Heart right ventricle (tissue), 16 donors: ENCODE data around the gene FOLR1. TPM values are rescaled to one million over a fixed set of nuclear protein-coding genes. Genes with fewer than 3 reads are reported as not detected.

Source experiments
- ATAC-seq, 8 donors: fragments of 200-7000 bp; cut with Tn5 transposase; one replicate each; pipeline ENCODE4 v1.9.1; 2020; ENCODE audit warnings: mild to moderate bottlenecking in 8 of 8, moderate library complexity in 8 of 8, moderate number of reproducible peaks in 1 of 8
- DNase-seq, 2 donors: peaks; one replicate each; pipeline ENCODE4 v3.0.0-alpha.2; 2020
- H3K27ac ChIP-seq, 10 donors: fragments of 200-600 bp; sonication (generic) in 2 of 10; one replicate each; pipeline versions ENCODE4 v1.5.0 to v1.8.0; 2020 to 2022; ENCODE audit warnings: mild to moderate bottlenecking in 3 of 10
- H3K27me3 ChIP-seq, 7 donors: fragments of 200-600 bp; one replicate each; pipeline ENCODE4 v1.8.0; 2021 to 2022; ENCODE audit warnings: mild to moderate bottlenecking in 2 of 7
- H3K36me3 ChIP-seq, 9 donors: fragments of 200-600 bp; sonication (generic) in 1 of 9; one replicate each; pipeline versions ENCODE4 v1.5.0 to v1.8.0; 2020 to 2022; ENCODE audit warnings: mild to moderate bottlenecking in 2 of 9
- H3K4me1 ChIP-seq, 9 donors: fragments of 200-600 bp; sonication (generic) in 1 of 9; one replicate each; pipeline versions ENCODE4 v1.5.0 to v1.8.0; 2020 to 2022; ENCODE audit warnings: mild to moderate bottlenecking in 4 of 9
- H3K4me3 ChIP-seq, 10 donors: fragments of 200-600 bp; sonication (generic) in 2 of 10; one replicate each; pipeline versions ENCODE4 v1.5.0 to v1.8.0; 2020 to 2022; ENCODE audit warnings: mild to moderate bottlenecking in 7 of 10, moderate library complexity in 2 of 10
- H3K9me3 ChIP-seq, 11 donors: fragments of 200-600 bp in 10 of 11; sonication (generic) in 2 of 11; one replicate each; pipeline versions ENCODE4 v1.5.0 to v1.8.0; 2013 to 2022; ENCODE audit warnings: mild to moderate bottlenecking in 2 of 11, control low read depth in 1 of 11, moderate library complexity in 1 of 11
- CTCF ChIP-seq, 9 donors: fragments of 200-600 bp; sonication (generic) in 2 of 9; IDR thresholded peaks; one replicate each; pipeline versions ENCODE4 v1.5.0 to v1.8.0; 2021 to 2022; ENCODE audit warnings: antibody characterized with exemption in 9 of 9, mild to moderate bottlenecking in 5 of 9, moderate library complexity in 1 of 9
- WGBS, 2 donors: extraction: QIAGEN DNeasy Blood & Tissue Kit; methylation state at CpG; one replicate each; pipeline ENCODE4 v1.1.7; 2013; ENCODE audit warnings: inconsistent platforms in 1 of 2; 5-methylcytosine and 5-hydroxymethylcytosine counted together
- intact Hi-C, 10 donors: fragments of 100-400 bp; cut with DNase I; formaldehyde crosslinking; loops; one replicate each; pipeline versions ENCODE4 v1.11.1 to v1.14.2; 2022
- polyA plus RNA-seq, 2 donors: library from polyadenylated mRNA; stranded (reverse); fragments of 200-250 nt; gene quantifications; one replicate each; pipeline ENCODE4 v1.2.3, GENCODE V29; 2013
- total RNA-seq, 10 donors: library from RNA; stranded (reverse); fragmentation: NEBNext Ultra II Directional in 3 of 10; extraction: Animal tissue kit (Norgen Biotek cat#: 25700) in 3 of 10; gene quantifications; one replicate each; pipeline versions ENCODE4 v1.2.1 to v1.2.4, GENCODE V29; 2021 to 2023
- donor health status: Arrhythmogenic right ventricular cardiomyopathy.
- donor health status: ischemic (EF 13 %, LVEDD 7.1; RV severe dilation, severe dysfunction).
- donor health status: healthy with polysubstance abuse.
- donor health status: DM: no; HTN: yes; CAD: no.
- donor health status: DM: no; HTN: no; CAD: no.
- donor health status: ischemic (EF 25% LVEDD 6.9; RV normal size, moderate dysfunction).
- donor health status: ischemic (EF 25% LVEDD 5.7; RV mildly dilated, moderate dysfunction).
- donor health status: healthy.
- donor health status: DM: yes; HTN: yes; CAD: no.
- donor health status: Ischemic cardiomyopathy.
- donor health status: ischemic (EF 35%, LVEDD 5.7; RV mildly dilated, moderate dysfunction).
- donor health status: nonischemic (EF 11% LVEDD 7.7; RV severe dilation, severe dysfunction).
- donor health status: DM: yes; HTN: yes; CAD: no.
- donor health status: PGD.
- donor health status: ischemic (EF 29% LVEDD 5.4; RV normal size, mild dysfunction).
- donor health status: nonischemic (EF 23%, LVEDD 6.1; RV moderate dilation, normal function).

FOLR1 gene
- total and polyA plus RNA-seq, 12 donors: 0.16 to 1.4 (median 0.42) TPM; not detected in 3

- Histone ChIP-seq H3K27me3 (peaks cover 0 to 15% (median 0%) of the 10 kb centered on the region in 7 donors), H3K4me1 (peaks cover 3 to 65% (median 26%) of the 10 kb centered on the region in 9 donors), H3K9me3 (no peaks in the 10 kb centered on the region), H3K27ac (no peak overlapping the region), H3K4me3 (no peak overlapping the region), H3K36me3 (peaks cover 0 to 87% (median 65%) of the 10 kb centered on the region in 9 donors)
- no peak for ATAC-seq
- DNase-seq: no peak
- WGBS, 2 donors: 83 to 95% methylated on average over 4 of the region's 4 CpGs
- intact Hi-C loops: loop anchor here in 3 of 10 donors (5.0 to 10.0 kb wide), 3 partner anchors 180 to 220 kb away; partner anchors contain the start of gene CLPB (in 1 of the 3)
- no peak for TF ChIP-seq CTCF (IDR thresholded peaks at IDR 0.05)
Measured at GRCh38 chr11:72234920-72235319, 43.0 kb downstream of the FOLR1 start.

- WGBS, 2 donors: 88 to 89% methylated on average over 17 of the region's 17 CpGs
- DNase-seq (no peak), ATAC-seq (no peak)
- Histone ChIP-seq H3K9me3 (no peaks in the 10 kb centered on the region), H3K27me3 (peaks cover 0 to 21% (median 3%) of the 10 kb centered on the region in 7 donors), H3K4me3 (no peak overlapping the region), H3K27ac (peak overlapping the region in 1 of 10 donors; percentile 26), H3K4me1 (peaks cover 7 to 65% (median 31%) of the 10 kb centered on the region in 9 donors), H3K36me3 (peaks cover 0 to 81% (median 62%) of the 10 kb centered on the region in 9 donors)
- intact Hi-C loops: loop anchor here in 3 of 10 donors (5.0 to 10.0 kb wide), 3 partner anchors 179 to 221 kb away; partner anchors contain the start of gene CLPB (in 1 of the 3)
- no peak for TF ChIP-seq CTCF (IDR thresholded peaks at IDR 0.05)
Measured at GRCh38 chr11:72235351-72236057, 43.6 kb downstream of the FOLR1 start.

- H3K9me3 ChIP-seq: no peaks in the 10 kb centered on the region
- peak overlapping the region in 2 of 10 donors; percentile 4 to 34 for H3K27ac ChIP-seq
- H3K4me3 ChIP-seq: no peak overlapping the region
- 59 to 66% methylated on average over 4 of the region's 4 CpGs for WGBS, 2 donors
- H3K4me1 ChIP-seq: peaks cover 10 to 65% (median 31%) of the 10 kb centered on the region in 9 donors
- peaks cover 0 to 28% (median 10%) of the 10 kb centered on the region in 7 donors for H3K27me3 ChIP-seq
- TF ChIP-seq CTCF (IDR thresholded peaks at IDR 0.05): no peak
- ATAC-seq: no peak
- intact Hi-C loops: loop anchor here in 3 of 10 donors (5.0 to 10.0 kb wide), 3 partner anchors 179 to 221 kb away; partner anchors contain the start of gene CLPB (in 1 of the 3)
- no peak for DNase-seq
- peaks cover 0 to 75% (median 55%) of the 10 kb centered on the region in 9 donors for H3K36me3 ChIP-seq
Measured at GRCh38 chr11:72236083-72236697, 44.2 kb downstream of the FOLR1 start.

GRCh38 chr11:72236774-72237111 is 44.8 kb downstream of the FOLR1 start:
- Histone ChIP-seq H3K9me3 (no peaks in the 10 kb centered on the region), H3K4me1 (peaks cover 10 to 60% (median 28%) of the 10 kb centered on the region in 9 donors), H3K27ac (peak overlapping the region in 2 of 10 donors; percentile 4 to 34), H3K4me3 (no peak overlapping the region), H3K27me3 (peaks cover 0 to 34% (median 15%) of the 10 kb centered on the region in 7 donors), H3K36me3 (peaks cover 0 to 69% (median 51%) of the 10 kb centered on the region in 9 donors)
- WGBS, 2 donors: 74 to 82% methylated on average over 2 of the region's 2 CpGs
- DNase-seq (no peak), ATAC-seq (no peak)
- intact Hi-C loops: loop anchor here in 3 of 10 donors (5.0 to 10.0 kb wide), 3 partner anchors 178 to 222 kb away; partner anchors contain the start of gene CLPB (in 1 of the 3)
- TF ChIP-seq CTCF (IDR thresholded peaks at IDR 0.05): no peak
